OCI-LY7 (cell line): ENCODE results near the gene MNT. TPM values are rescaled to one million over a fixed set of nuclear protein-coding genes. Genes with fewer than 3 reads are reported as not detected.

ENCODE experiments used
- BruUV-seq: library from RNA; stranded (reverse); fragments of 400-500 nt; replicated peaks from 2 replicates; lab custom pipeline; 2021; lab: Mats Ljungman, UMichigan
- CTCF ChIA-PET: fragments of 300-600 bp; sonication (Branson Sonifier 250); formaldehyde crosslinking; loops from one replicate; lab custom pipeline; 2022; ENCODE audit warnings: antibody characterized with exemption; ENCODE audit not compliant: unreplicated experiment; lab: Charles Lee
- POLR2A ChIA-PET: fragments of 300-600 bp; sonication (Branson Sonifier 250); formaldehyde crosslinking; loops from one replicate; lab custom pipeline; 2022; ENCODE audit warnings: antibody characterized with exemption; lab: Charles Lee
- DNase-seq: peaks from one replicate; pipeline ENCODE4 v3.0.0-alpha.2; 2015; ENCODE audit warnings: low spot score
- H2AFZ ChIP-seq: fragments of 200-600 bp; sonication (generic), shearing (Covaris generic); 2 replicates; pipeline ENCODE4 v1.6.1; 2014; ENCODE audit warnings: mild to moderate bottlenecking, antibody characterized with exemption, low read length, moderate library complexity
- H3K27ac ChIP-seq: fragments of 200-600 bp; sonication (generic); 2 replicates; pipeline ENCODE4 v1.5.1; 2014; ENCODE audit warnings: mixed run types, low read depth, mild to moderate bottlenecking, moderate library complexity, low read length, inconsistent platforms; ENCODE audit not compliant: poor library complexity, severe bottlenecking
- H3K36me3 ChIP-seq: fragments of 200-600 bp; sonication (generic); 2 replicates; pipeline ENCODE4 v1.6.1; 2014; ENCODE audit warnings: mild to moderate bottlenecking, antibody characterized with exemption, low read length, moderate library complexity, mixed read lengths; ENCODE audit not compliant: insufficient read depth
- H3K4me1 ChIP-seq: fragments of 200-600 bp; sonication (generic); 2 replicates; pipeline ENCODE4 v1.5.1; 2014; ENCODE audit warnings: mild to moderate bottlenecking, low read length; ENCODE audit not compliant: insufficient read depth, poor library complexity, severe bottlenecking
- H3K4me2 ChIP-seq: fragments of 200-600 bp; sonication (generic); 2 replicates; pipeline ENCODE4 v1.6.1; 2014; ENCODE audit warnings: mild to moderate bottlenecking, low read length
- H3K4me3 ChIP-seq: fragments of 200-600 bp; sonication (generic); 2 replicates; pipeline ENCODE4 v1.5.1; 2014; ENCODE audit warnings: mild to moderate bottlenecking, low read depth, low read length; ENCODE audit not compliant: poor library complexity, severe bottlenecking
- H3K79me2 ChIP-seq: fragments of 200-600 bp; sonication (generic); 2 replicates; pipeline ENCODE4 v1.6.1; 2016; ENCODE audit warnings: low read depth, mild to moderate bottlenecking, low read length, moderate library complexity, mixed read lengths; ENCODE audit not compliant: insufficient read depth
- H3K9me2 ChIP-seq: fragments of 200-600 bp; sonication (generic); 2 replicates; pipeline ENCODE4 v1.6.1; 2016; ENCODE audit warnings: mild to moderate bottlenecking, low read length, mixed read lengths; ENCODE audit not compliant: insufficient read depth
- H3K9me3 ChIP-seq: fragments of 200-600 bp; sonication (generic); 2 replicates; pipeline ENCODE4 v1.6.1; 2014; ENCODE audit warnings: mild to moderate bottlenecking, mixed run types, low read length, mixed read lengths
- H4K20me1 ChIP-seq: fragments of 200-600 bp; sonication (generic); 2 replicates; pipeline ENCODE4 v1.6.1; 2014; ENCODE audit warnings: mild to moderate bottlenecking, antibody characterized with exemption, low read length, moderate library complexity, mixed read lengths; ENCODE audit not compliant: insufficient read depth
- EZH2phosphoT487 ChIP-seq: fragments of 200-600 bp; sonication (generic); IDR thresholded peaks from 2 replicates; pipeline ENCODE4 v1.6.1; 2018; ENCODE audit warnings: low read depth, borderline replicate concordance, mild to moderate bottlenecking, mixed run types, antibody characterized with exemption, low read length, moderate library complexity, mixed read lengths
- intact Hi-C: fragments of 100-400 bp; cut with micrococcal nuclease; formaldehyde crosslinking; loops from one replicate; pipeline ENCODE4 v1.10.0; 2022; ENCODE audit not compliant: unreplicated experiment
- total RNA-seq, 2 experiments: library from RNA; depleted of rRNA in 1 of 2; stranded (reverse); fragments of >200 nt in 1 of 2; shearing (Covaris generic) in 1 of 2; gene quantifications; 2 replicates each; pipeline ENCODE4 v1.2.3, GENCODE V29; 2014 to 2022
- TF ChIP-seq, protein P1 (sequence below): fragments of 200-600 bp; sonication (generic); conservative IDR thresholded peaks from 2 replicates; pipeline ENCODE4 v1.5.1; 2014; ENCODE audit warnings: mild to moderate bottlenecking, antibody characterized with exemption, low read length, moderate library complexity, mixed read lengths

The MNT gene
- total RNA-seq, 2 experiments from 2014 or later = 22.2 to 60.0 TPM

GRCh38 chr17:2390199-2390836 is 10.5 kb downstream of the MNT start:
- Histone ChIP-seq H3K4me1 (peaks cover 26% of the 10 kb centered on the region), H2AFZ (no peak overlapping the region), H3K4me3 (no peak overlapping the region), H3K36me3 (0 out of 2 replicates have a peak, but pooled peaks cover 7% of the 10 kb centered on the region), H4K20me1 (no peaks in the 10 kb centered on the region), H3K4me2 (0 out of 2 replicates have a peak overlapping the region, but pooled peaks have one; percentile 94), H3K9me2 (no peaks in the 10 kb centered on the region), H3K9me3 (no peaks in the 10 kb centered on the region), H3K27ac (no peak overlapping the region), H3K79me2 (peaks cover 10% of the 10 kb centered on the region; the same call in 1 of the 2 replicates)
- CTCF ChIA-PET = no interaction called here
- no peak for DNase-seq
- intact Hi-C loops = no loop called here
- POLR2A ChIA-PET = no interaction called here
- no TSS peak for BruUV-seq
- no peak for TF ChIP-seq EZH2phosphoT487
- TF ChIP-seq, protein P1, sequence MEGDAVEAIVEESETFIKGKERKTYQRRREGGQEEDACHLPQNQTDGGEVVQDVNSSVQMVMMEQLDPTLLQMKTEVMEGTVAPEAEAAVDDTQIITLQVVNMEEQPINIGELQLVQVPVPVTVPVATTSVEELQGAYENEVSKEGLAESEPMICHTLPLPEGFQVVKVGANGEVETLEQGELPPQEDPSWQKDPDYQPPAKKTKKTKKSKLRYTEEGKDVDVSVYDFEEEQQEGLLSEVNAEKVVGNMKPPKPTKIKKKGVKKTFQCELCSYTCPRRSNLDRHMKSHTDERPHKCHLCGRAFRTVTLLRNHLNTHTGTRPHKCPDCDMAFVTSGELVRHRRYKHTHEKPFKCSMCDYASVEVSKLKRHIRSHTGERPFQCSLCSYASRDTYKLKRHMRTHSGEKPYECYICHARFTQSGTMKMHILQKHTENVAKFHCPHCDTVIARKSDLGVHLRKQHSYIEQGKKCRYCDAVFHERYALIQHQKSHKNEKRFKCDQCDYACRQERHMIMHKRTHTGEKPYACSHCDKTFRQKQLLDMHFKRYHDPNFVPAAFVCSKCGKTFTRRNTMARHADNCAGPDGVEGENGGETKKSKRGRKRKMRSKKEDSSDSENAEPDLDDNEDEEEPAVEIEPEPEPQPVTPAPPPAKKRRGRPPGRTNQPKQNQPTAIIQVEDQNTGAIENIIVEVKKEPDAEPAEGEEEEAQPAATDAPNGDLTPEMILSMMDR = no peak

DNA sequence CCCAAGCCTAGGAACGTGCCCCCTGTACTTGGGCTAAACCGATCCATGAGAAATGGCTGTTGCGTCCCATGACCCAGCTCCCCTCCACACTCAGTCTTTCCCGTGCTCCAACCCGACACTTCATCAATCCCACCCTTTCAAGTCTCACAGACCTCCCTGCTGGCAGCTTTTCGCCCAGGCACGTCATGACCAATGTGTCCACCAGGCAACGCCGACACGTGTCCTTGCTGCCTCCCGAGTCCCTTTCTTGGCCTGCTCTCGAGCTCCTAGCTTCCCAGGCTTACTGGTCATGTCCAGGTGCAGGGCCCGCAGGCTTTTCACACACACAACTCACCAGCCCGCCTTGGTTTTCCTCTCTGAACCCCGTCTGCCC is 12.2 kb downstream of the MNT start:
- TF ChIP-seq, protein P1 = no peak
- no peak for TF ChIP-seq EZH2phosphoT487
- Histone ChIP-seq H3K4me1 (peaks cover 16% of the 10 kb centered on the region), H3K9me3 (no peaks in the 10 kb centered on the region), H3K4me3 (no peak overlapping the region), H3K4me2 (no peak overlapping the region), H3K79me2 (peaks cover 10% of the 10 kb centered on the region; the same call in 1 of the 2 replicates), H3K36me3 (0 out of 2 replicates have a peak, but pooled peaks cover 7% of the 10 kb centered on the region), H2AFZ (no peak overlapping the region), H3K27ac (no peak overlapping the region), H4K20me1 (no peaks in the 10 kb centered on the region), H3K9me2 (no peaks in the 10 kb centered on the region)
- POLR2A ChIA-PET = no interaction called here
- DNase-seq = no peak
- intact Hi-C loops = no loop called here
- CTCF ChIA-PET = no interaction called here
- no TSS peak for BruUV-seq

DNA sequence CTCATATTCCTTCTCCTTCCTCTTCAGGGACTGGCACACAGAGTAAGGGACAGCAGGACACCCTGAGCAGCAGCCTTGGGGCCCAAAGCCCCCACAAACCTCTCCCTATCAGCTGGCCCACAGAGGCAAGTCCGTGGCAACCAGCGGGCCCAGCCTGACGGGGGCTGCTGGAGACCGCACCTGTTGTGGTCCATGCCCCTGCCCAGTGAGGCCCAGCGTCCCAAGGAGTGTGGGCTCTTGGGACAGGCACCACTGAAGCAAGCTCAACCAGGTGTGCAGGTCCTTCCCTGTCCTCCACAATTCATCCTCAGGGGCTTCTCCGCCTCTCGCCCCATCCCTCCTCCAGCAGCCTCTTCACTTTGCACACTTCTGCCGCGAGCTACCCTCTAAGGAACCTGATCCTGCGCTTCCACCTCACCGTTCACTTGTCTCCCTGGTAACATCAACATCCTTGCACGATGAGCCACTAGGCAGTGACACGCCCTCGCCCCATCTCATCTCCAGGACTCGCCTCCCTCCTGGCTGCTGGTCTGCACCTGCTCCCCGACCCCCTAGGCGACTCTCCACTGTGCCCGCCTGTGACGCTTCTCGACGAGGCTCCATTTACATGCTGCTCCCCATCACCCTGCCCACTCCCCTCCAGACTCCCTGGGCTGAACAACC is 12.7 kb downstream of the MNT start:
- Histone ChIP-seq H3K4me2 (no peak overlapping the region), H3K4me3 (no peak overlapping the region), H3K9me2 (no peaks in the 10 kb centered on the region), H3K36me3 (0 out of 2 replicates have a peak, but pooled peaks cover 7% of the 10 kb centered on the region), H3K27ac (no peak overlapping the region), H4K20me1 (no peaks in the 10 kb centered on the region), H3K4me1 (peaks cover 16% of the 10 kb centered on the region), H3K9me3 (no peaks in the 10 kb centered on the region), H2AFZ (no peak overlapping the region), H3K79me2 (peaks cover 10% of the 10 kb centered on the region; the same call in 1 of the 2 replicates)
- BruUV-seq = no TSS peak
- no peak for TF ChIP-seq EZH2phosphoT487
- TF ChIP-seq, protein P1 = no peak
- intact Hi-C loops = no loop called here
- DNase-seq = no peak
- CTCF ChIA-PET = no interaction called here
- POLR2A ChIA-PET = no interaction called here
